ENCODE data around the gene ANKDD1B. TPM values are rescaled to one million over a fixed set of nuclear protein-coding genes. Genes with fewer than 3 reads are reported as not detected.
"Not testable (repeated sequence)": the region's sequence is repeated elsewhere in the genome, so short reads cannot be mapped to it uniquely, and the experiment has no call there.

The ANKDD1B gene
- total RNA-seq = under 0.01 TPM

DNA sequence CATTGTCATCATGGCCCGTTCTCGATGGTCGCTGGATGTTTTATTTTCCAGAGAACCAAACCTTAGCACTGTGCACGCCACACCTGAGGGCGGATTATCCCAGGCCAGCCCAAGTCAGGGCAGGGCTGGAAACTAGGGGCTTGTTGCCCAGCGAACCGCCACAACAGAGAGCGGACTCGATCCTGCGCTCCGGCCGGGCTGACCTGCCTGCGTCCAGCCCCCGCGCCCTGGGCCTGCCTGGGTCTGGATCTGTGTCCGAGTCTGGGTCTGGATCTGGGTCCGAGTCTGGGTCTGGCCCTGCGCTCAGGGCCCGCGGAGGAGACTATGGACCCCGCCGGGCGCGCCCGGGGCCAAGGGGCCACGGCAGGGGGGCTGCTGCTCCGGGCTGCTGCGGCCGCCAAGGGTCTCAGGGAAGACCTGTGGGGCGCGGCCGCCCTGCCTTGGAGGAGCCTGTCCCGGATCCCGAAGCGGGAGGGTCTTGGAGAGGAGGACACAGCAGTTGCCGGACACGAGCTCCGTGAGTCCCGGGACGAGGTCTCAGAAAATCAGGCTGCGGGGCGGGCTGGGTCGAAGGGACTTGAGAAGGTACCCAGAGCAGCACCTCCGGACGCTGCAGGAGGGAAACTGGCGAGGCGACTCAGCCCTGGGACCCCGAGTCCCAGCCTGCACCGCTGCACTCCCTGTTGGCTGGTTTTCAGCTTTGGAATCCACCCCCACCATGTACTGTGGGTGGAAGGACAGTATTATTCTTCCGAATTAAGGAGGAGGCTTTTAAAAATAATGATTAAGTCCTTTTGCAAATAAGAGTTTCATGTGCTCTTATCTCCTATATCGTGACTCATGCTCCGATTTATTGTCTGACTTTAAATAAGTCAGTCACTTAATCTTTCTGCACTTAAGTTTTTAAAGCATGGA lies at the start of gene ANKDD1B:
ANKDD1B (plus strand) TSS at position 143 of the 915 bp plus-strand sequence; CDS start at position 325, 182 bp downstream.
- peak in 1 of 3 donors; percentile 15 for DNase-seq (ENCODE audit: low read depth in 2 of 3, low spot score in 2 of 3)

DNA sequence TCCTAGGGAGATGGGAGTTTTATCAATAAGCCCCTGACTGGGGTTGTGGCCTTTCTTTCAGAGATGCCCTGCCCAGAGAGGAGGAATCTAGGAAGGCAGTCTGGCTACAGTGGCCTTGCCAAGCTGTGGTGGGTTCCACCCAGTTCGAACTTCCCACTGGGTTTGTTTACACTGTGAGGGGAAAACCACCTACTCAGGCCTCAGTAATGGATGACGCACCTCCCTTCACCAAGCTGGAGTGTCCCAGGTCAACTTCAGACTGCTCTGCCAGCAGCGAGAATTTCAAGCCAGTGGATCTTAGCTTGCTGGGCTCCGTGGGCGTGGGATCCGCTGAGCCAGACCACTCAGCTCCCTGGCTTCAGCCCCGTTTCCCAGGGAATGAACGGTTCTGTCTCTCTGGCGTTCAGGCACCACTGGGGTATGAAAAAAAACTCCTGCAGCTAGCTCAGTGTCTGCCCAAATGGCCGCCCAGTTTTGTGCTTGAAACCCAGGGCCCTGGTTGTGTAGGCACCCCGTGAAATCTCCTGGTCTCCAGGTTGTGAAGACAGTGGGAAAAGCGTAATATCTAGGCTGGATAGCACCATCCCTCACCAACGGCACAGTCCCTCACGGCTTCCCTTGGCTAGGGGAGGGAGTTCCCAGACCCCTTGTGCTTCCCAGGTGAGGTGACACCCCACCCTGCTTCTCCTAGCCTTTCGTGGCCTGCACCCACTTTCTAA lies 45.1 kb upstream of the ANKDD1B start:
- not testable (repeated sequence) for DNase-seq (ENCODE audit: low read depth in 2 of 3, low spot score in 2 of 3)

DNA sequence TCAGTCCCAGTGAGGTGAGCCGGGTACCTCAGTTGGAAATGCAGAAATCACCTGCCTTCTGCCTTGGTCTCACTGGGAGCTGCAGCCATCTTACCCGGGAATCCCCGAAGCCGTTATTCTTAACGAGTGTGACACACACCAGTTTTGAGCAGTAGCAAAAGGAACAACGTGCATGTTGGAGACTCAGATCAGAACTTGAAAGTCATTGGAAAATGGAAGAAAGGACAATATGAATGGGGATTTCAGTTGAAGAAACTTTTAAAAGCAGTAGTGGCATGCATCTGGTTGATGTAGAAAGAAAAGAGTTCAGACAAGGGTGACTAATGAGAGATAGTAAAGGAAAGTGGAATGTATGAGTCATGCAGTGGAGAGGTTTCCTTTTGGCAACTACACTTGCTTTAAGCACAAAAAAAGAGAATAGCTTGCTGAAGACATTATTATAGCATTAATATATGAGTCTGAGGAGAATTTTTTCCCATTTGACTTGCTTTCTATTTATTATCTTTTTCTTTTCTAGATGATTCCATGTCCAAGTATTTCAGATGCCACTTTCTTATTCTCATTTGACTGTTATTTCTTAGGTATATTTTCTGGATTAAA lies 44.4 kb upstream of the ANKDD1B start:
- peak in 2 of 3 donors; percentile 86 to 91 for DNase-seq (ENCODE audit: low read depth in 2 of 3, low spot score in 2 of 3)

DNA sequence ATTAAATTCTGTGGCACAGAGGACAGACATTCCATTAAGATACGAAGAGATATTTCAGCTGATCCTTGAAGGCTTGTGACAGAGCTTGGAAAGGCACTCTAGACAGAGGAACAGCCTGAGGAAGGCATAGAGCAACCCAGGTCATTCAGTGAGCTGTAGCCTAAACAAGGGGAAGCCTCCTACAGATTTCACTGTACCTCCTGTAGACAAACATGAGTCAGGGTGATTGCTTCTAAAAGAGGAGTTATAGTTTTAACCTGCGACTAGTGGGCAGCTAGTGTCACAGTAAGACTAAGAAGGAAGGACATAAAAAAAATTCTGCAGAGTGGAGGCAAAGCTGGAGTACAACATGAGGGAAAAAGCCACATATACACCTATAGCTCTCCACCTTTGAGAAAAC lies 43.5 kb upstream of the ANKDD1B start:
- peak in 1 of 3 donors; percentile 17 for DNase-seq (ENCODE audit: low read depth in 2 of 3, low spot score in 2 of 3)

DNA sequence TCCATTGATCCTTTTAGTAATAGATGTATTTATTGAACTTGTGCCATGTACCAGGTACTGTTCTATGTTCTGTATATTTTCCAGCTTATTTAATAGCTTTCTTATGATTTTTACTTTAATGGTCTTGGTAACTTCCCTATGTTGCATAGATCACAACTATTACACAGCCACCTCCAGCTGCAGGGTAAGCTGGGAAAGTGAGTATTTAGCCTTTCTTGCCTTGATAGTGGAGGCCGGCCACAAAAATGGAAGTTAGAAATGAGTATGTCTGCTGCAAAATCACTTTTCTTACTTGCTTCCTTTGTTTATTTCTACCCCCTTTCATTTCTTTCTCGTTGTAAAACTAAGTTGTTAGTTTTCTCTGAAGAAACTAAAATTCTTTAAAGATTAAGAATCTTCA lies 43.1 kb upstream of the ANKDD1B start:
- peak in 1 of 3 donors; percentile 22 for DNase-seq (ENCODE audit: low read depth in 2 of 3, low spot score in 2 of 3)

DNA sequence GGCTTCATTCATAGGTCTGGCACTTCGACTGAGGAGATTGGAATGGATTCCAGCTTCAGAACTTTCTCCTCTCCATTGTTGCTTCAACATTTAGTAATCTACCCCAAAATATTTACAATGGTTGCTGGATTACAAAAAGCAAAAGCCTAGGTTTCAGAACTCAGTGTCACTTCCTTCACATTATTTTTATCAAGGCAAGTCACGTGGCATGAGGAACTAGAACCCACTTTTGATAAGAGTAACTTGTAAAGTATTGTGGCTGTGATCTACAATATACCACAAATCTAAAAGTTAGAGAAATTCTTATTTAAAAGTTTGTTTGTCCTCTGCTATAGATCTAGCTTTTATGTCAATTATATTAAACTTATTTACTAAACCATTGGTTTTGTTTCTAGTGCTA lies 39.7 kb upstream of the ANKDD1B start:
- peak in 1 of 3 donors; percentile 48 for DNase-seq (ENCODE audit: low read depth in 2 of 3, low spot score in 2 of 3)

DNA sequence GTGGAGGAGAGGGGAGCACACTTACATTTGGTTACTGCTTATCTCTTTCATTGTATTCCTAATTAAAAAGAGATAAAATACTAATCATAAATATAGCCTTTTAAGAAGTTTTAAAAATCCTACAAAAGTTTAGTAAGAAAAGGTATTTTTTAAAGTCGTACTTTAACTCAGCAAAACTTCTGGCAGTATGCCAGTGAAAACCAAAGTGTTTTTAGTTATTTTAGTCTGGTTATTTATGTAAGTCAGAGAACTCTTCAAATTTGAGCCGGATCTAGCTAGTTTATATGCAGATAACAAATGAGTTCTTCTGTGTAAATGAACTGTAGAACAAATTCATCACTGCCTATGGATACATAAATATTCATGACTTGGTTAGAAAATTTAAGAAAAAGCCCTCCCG lies 36.5 kb upstream of the ANKDD1B start:
- peak in 1 of 3 donors; percentile 52 for DNase-seq (ENCODE audit: low read depth in 2 of 3, low spot score in 2 of 3)

DNA sequence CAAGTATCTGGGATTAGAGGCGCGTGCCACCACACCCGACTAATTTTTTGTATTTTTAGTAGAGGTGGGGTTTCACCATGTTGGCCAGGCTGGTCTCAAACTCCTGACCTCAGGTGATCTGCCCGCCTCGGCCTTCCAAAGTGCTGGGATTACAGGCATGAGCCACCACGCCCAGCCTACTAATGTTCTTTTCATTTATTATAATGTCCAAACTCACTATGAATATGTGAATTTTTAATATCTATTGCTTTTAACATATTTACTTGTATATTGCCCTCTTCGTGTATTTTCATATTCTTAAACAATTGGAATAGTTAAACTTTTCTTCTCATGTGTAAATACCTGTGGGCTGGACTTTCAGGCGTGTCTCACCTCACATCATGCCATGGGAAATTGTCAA lies 33.0 kb upstream of the ANKDD1B start:
- not testable (repeated sequence) for DNase-seq (ENCODE audit: low read depth in 2 of 3, low spot score in 2 of 3)

DNA sequence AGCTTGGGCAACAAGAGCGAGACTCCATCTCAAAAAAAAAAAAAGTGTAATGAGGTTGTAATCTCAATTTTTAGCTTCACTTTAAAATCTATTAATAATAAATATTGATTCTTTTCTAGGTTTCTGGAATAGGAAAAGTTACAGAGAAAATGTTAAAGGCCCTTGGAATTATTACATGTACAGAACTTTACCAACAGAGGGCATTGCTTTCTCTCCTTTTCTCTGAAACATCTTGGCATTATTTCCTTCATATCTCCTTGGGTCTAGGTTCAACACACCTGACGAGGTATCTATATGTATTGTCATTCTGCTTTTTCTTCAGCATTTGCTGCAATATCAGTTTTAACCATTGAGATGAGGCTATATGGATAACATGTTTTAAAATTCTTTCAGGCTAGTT lies 26.6 kb upstream of the ANKDD1B start:
- DNase-seq (ENCODE audit: low read depth in 2 of 3, low spot score in 2 of 3) = no peak

DNA sequence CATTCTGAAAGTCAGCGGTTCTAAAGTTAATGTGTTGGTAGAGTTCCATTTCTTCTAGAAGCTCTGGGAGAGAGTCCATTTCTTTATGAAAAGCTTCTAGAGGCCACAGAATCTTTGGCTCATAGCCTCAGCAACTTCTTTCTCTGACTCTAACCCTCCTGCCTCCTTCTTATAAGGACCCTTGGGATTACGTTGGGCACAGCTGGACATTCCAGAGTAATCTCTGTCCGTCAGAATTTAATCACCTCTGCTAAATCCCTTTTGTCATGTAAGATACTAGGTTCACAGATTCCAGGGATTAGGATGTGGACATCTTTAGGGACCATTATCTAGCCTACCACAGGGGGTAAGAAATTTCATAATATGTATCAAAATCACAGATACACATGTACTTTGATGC lies 22.6 kb upstream of the ANKDD1B start:
- DNase-seq (ENCODE audit: low read depth in 2 of 3, low spot score in 2 of 3) = no peak

DNA sequence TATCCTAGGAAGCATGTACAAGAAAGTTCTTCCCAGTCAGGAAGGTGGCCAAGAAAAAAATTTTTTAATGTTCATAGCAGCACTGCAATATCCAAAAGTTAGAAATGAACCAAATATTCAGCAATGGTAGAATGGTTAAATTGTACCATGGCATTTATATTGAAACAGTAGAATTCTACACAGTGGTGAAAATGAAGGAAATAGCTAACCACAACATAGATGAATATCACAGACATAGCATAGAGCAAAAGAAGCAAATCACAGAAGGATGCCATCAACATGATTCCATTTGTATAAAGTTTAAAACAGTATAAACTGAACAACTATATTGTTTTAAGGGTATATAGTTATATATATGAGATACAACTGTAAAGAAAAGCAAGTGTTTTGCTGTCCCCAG lies 10.7 kb upstream of the ANKDD1B start:
- DNase-seq (ENCODE audit: low read depth in 2 of 3, low spot score in 2 of 3) = no peak

DNA sequence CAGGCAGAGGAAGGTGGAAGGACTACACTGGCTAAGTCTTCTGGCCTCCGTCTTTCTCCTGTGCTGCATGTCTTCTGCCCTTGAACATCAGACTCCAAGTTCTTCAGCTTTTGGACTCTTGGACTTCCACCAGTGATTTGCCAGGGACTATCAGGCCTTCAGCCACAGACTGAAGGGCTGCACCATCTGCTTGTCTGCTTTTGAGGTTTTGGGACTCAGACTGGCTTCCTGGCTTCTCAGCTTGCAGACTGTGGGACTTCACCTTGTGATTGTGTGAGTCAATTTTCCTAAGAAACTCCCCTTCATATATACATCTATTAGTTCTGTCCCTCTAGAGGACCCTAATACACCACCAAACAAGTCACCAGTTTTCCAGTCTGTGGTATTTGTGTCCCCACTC lies 9.7 kb upstream of the ANKDD1B start:
- no peak for DNase-seq (ENCODE audit: low read depth in 2 of 3, low spot score in 2 of 3)

DNA sequence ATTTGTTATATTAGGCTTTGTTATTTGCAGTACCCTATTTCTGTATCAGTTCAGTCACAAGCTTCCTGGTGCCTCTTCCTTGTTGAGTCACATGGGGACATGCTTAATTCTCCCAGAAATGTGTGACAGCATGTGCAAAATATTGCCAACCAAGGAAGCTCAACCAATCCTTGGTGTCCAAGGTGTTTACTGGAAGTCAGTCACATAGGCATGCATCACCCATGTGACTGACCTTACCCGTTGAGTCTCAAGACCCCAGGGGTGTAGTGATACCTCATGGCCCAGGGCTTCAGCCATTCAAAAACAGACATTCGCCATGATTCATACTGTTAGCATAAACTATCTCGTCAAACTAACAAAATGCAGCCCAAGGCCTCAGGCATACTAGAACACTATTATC lies 9.3 kb upstream of the ANKDD1B start:
- no peak for DNase-seq (ENCODE audit: low read depth in 2 of 3, low spot score in 2 of 3)

DNA sequence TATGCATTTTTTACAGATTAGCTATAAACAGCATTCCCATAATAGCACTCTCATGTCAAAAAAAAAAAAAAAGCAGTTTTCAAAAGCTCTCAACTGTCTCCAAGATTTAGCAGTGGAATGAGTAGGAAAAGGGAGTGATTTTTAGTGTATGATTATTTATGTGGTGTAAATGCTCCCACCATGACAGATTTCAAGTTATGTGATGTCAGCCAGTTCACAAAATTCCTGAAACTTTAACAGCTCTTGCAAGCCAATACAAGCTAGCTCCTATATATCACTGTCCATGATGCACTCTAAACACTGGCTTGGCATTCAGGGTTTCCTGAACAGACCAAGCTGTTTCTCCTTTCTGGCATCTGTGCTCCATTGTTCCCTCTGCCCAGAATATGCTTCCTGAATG lies 7.9 kb upstream of the ANKDD1B start:
- DNase-seq (ENCODE audit: low read depth in 2 of 3, low spot score in 2 of 3) = no peak

DNA sequence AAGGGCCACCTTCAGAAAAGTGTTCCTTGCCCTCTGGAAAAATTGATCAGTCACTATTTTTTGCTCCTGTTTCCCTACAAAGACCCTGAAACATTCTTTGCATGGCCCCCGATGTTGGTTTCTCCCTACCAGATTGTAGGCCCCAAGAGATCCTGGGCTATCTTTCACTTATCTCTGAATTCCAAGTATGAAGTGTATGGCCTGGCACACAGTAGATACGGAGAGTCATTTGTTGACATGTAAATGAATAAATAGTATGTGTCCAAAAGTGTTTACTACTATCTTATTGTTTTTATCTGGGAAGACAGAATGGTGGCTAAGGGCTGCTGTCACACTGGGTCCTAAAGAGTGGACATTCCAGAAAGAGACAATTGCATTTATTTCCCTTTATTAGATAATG lies 7.4 kb upstream of the ANKDD1B start:
- no peak for DNase-seq (ENCODE audit: low read depth in 2 of 3, low spot score in 2 of 3)

DNA sequence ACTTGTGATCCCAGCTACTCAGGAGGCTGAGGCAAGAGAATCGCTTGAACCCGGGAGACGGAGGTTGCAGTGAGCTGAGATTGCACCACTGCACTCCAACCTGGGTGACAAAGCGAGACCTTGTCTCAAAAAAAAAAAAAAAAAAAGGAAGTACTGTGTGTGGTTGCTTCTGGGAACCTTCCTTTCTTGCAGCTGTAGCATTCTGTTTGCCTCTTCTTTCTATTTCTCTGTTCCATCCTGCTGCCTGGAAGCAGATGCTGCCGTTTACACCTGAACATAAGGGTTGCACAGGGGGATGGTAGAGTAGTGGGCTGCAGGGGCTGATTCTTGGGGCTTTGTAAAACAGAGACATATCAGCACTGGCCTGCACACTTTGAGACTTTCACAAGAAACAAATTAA lies 3.9 kb upstream of the ANKDD1B start:
- peak in 1 of 3 donors; percentile 47 for DNase-seq (ENCODE audit: low read depth in 2 of 3, low spot score in 2 of 3)

DNA sequence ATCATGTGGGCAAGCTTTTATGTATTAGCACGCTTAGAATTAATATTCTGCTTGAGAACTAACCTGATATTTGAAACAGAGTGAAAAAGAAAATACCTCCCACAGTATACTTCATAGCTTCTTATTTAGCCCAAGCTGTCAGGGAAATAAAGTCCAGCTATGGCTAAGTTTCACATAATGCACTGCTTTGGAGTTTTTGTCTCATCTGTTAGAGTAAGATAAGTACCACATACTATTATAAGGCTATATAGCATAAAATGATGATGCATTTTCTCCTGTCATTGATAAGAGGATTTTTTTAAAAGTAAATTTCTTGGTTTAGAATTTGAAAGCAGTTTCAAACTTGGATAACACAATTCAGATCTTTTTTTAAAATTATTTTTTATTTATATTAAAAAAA lies 2.4 kb upstream of the ANKDD1B start:
- no peak for DNase-seq (ENCODE audit: low read depth in 2 of 3, low spot score in 2 of 3)

DNA sequence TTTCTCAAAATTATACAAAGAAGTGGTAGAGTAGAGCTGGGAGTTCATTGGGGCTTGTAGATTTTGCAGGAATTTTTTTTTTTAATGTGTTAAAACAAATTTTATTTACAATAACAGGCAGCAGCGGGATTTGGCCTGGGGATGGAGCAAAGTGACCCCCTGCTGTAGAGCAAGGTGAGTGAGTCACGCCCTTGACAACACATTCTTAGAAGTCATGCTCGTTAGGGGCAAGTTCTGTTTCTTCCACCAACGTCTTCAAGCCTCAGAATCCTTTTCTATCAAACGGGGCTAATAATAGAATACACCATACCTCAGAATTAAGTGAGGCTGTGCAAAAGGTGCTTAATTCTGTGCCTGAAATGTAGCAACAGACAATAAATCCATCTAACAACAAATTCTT lies 1.1 kb upstream of the ANKDD1B start:
- no peak for DNase-seq (ENCODE audit: low read depth in 2 of 3, low spot score in 2 of 3)

DNA sequence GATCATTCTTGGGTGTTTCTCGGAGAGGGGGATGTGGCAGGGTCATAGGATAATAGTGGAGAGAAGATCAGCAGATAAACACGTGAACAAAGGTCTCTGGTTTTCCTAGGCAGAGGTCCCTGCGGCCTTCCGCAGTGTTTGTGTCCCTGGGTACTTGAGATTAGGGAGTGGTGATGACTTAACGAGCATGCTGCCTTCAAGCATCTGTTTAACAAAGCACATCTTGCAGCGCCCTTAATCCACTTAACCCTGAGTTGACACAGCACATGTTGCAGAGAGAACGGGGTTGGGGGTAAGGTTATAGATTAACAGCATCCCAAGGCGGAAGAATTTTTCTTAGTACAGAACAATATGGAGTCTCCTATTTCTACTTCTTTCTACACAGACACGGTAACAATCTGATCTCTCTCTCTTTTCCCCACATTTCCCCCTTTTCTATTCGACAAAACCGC lies 368 bp upstream of the ANKDD1B start:
- not testable (repeated sequence) for DNase-seq (ENCODE audit: low read depth in 2 of 3, low spot score in 2 of 3)

DNA sequence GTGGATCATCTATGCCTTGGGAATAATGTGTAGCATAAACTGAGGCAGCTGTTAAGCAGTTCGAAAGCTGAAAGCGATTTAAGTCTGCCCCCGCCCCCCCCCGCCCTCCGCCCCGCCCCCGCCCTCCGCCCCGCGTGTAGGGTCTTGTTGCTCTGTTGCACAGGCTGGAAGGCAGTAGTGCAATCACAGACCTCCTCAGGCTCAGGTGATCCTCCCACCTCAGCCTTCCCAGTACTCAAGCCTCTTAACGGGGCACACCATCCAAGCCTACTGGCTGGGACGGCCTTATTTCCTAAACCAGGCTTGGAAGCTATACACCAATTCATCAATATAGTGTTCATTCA lies 945 bp downstream of the ANKDD1B start:
- no peak for DNase-seq (ENCODE audit: low read depth in 2 of 3, low spot score in 2 of 3)

DNA sequence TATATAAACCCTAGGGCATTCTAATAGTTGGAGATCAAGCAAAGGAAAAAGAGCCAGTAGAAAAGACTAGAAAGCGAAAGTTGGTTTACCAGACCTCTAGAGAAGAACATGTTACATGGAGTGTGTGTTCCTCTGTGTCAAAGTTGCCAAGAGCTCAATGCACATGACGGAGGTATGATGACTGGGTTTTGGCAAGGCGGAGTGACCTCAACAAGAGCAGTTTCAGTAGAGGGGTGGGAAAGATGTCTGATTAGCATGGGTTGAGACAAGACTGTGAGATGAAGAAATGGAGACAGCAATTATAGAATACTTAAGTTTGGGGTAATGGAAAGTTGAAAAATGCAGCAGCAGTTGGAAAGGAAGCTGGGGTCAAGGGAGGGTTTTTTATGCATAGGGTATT lies 1.6 kb downstream of the ANKDD1B start:
- no peak for DNase-seq (ENCODE audit: low read depth in 2 of 3, low spot score in 2 of 3)

All from hematopoietic multipotent progenitor cell (in vitro differentiated cells).